Stimulated activated CD8-positive, alpha-beta memory T cell treated with anti-CD3 and anti-CD28 coated beads, Interleukin-4, amount 100 ng/mL, for 24 hours (primary cell): ENCODE measurements around the gene GJA3.

Source experiments
- DNase-seq: peaks from one replicate; pipeline ENCODE4 v3.0.0-alpha.2; 2020; ENCODE audit warnings: low read depth

Gene GJA3

GRCh38 chr13:20151016-20151415, 9.8 kb downstream of the GJA3 start:
- no peak for DNase-seq

GRCh38 chr13:20150561-20150960, 10.3 kb downstream of the GJA3 start:
- DNase-seq = no peak

- DNase-seq = no peak
Measured at GRCh38 chr13:20149762-20150161, 11.1 kb downstream of the GJA3 start.

- DNase-seq = no peak
Measured at GRCh38 chr13:20148501-20149183, 12.2 kb downstream of the GJA3 start.

- no peak for DNase-seq
Measured at GRCh38 chr13:20146381-20146780, 14.5 kb downstream of the GJA3 start.

- no peak for DNase-seq
Measured at GRCh38 chr13:20145521-20145920, 15.3 kb downstream of the GJA3 start.

GRCh38 chr13:20144141-20144850, 16.6 kb downstream of the GJA3 start:
- no peak for DNase-seq

GRCh38 chr13:20142927-20143480, 17.8 kb downstream of the GJA3 start:
- DNase-seq = no peak

GRCh38 chr13:20142023-20142926, 18.6 kb downstream of the GJA3 start:
- no peak for DNase-seq

GRCh38 chr13:20141238-20142022, 19.4 kb downstream of the GJA3 start:
- no peak for DNase-seq

- DNase-seq = no peak
Measured at GRCh38 chr13:20140487-20140886, 20.4 kb downstream of the GJA3 start.

- DNase-seq = no peak
Measured at GRCh38 chr13:20137875-20138274, 23.0 kb downstream of the GJA3 start.

GRCh38 chr13:20136781-20137703, 23.8 kb downstream of the GJA3 start:
- DNase-seq = no peak

GRCh38 chr13:20134732-20135131, 26.1 kb downstream of the GJA3 start:
- DNase-seq = no peak

- no peak for DNase-seq
Measured at GRCh38 chr13:20132052-20132634, 28.7 kb downstream of the GJA3 start.

GRCh38 chr13:20131057-20131832, 29.6 kb downstream of the GJA3 start:
- DNase-seq = no peak

- DNase-seq = no peak
Measured at GRCh38 chr13:20130652-20131051, 30.2 kb downstream of the GJA3 start.

- no peak for DNase-seq
Measured at GRCh38 chr13:20130012-20130411, 30.8 kb downstream of the GJA3 start.

GRCh38 chr13:20129076-20129475, 31.8 kb downstream of the GJA3 start:
- DNase-seq = no peak
